Ecto neural progenitor cell (in vitro differentiated cells): ENCODE results near the gene PVRIG.
"Not testable (repeated sequence)": the region's sequence is repeated elsewhere in the genome, so short reads cannot be mapped to it uniquely, and the experiment has no call there.

Source experiments
- DNase-seq: peaks from one replicate; pipeline ENCODE4 v3.0.0-alpha.2; 2018; ENCODE audit warnings: low spot score

Gene PVRIG

DNA sequence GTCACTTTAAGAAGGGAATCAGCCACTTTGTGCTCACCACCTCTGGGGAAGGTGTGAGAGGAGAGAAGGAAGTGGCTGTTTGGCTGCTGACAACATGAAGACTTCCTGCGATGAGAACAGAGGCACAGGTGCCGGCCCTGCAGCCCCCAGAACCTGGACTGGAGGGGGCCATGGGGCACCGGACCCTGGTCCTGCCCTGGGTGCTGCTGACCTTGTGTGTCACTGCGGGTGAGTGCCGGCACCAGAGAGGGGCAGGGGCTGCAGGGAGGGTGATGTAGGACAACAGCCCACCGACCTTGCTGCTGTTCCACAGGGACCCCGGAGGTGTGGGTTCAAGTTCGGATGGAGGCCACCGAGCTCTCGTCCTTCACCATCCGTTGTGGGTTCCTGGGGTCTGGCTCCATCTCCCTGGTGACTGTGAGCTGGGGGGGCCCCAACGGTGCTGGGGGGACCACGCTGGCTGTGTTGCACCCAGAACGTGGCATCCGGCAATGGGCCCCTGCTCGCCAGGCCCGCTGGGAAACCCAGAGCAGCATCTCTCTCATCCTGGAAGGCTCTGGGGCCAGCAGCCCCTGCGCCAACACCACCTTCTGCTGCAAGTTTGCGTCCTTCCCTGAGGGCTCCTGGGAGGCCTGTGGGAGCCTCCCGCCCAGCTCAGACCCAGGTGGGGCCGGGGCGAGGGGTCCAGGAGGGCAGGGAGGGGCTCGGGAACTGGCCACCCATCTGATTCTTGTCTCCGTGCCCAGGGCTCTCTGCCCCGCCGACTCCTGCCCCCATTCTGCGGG lies at the start of gene PVRIG:
Gene PVRIG (plus strand): TSS at position 149 of the 785 bp plus-strand sequence. CDS start 22 bp downstream, at position 171.
- DNase-seq = not testable (repeated sequence)

DNA sequence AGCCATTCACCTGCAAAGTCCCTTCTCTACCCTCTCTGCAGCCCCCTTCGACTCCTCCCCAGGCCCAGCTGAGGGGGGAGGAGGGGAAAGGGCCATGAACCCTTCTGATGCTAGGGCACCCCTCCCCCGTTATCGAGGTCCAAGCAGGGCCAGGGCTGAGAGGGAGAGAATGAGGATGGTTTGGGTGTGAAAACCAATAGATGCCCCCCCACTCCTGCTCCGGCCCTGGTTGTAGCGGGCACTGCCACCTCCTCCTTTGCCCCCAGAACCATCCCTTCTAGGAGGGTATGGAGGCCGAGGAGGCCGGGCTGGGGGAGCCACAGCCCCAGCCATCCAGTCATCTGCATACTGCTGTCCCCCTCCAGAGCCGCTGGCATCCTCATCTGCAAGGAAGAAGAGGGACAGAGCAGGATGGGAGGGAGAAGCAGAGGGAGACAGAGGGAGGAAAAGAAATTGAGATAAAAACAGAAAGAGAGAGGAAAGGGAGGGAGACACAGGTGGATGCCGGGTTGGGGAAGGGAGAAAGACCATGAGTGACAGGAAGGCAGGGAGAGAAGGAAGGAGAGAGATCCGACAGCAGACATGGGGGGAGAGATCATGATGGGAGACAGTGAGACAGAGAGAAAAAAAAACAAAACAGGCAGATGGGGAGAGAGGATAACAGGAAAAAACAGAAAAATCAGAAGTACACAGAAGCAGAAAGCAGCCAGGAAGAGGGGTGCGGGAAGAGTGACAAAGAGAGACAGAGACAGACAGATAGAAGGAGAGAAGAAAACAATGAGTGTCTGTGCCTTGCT lies 49.5 kb upstream of the PVRIG start:
- DNase-seq = no peak

DNA sequence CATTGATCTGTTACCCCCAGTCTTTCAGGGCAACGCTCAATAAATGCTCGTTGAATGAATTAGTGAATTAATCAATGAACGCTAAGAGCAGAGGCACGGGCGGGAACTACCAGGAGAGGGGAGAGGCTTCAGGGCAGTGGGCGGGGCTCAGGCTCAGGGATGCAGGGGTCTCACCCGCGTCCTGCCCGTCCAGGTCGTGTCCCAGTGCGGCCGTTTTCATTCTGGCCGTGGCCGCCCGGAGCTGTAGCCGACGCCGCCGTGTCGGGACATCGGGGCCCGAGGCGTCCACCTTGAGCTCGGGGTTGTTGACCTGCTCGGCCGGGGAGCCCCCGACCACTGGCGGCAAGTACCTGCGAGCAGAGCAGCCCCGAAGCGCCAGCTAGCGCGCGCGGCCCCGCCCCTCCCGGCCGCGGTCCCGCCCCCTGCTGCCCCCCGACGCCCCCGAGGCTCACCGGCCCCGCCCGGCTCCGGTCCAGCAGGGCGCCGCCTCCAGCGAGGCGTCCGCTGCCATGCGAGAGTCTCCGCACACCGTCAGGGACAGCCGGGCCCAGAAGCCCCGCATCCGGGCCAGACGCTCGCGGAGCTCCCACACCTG lies 48.6 kb upstream of the PVRIG start:
- peak; percentile 68 for DNase-seq

DNA sequence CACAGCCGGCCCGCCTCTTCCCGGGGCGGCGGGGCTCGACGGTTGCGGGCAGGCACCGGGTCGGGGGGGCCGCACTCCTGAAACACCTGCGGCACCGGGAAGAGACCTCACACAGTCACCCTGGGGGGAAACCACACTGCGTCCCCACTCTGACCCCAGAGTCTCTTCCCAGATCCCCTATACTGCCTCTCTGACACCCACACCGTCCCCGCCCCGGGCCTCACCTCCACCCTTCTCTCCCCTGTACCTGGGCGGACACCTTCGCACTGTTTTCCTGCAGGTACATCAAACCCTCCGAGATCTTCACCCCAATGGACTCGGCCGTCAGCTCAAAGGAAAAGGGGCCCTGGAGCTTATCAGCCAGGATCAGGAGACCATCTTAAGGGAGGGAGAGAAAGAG lies 47.9 kb upstream of the PVRIG start:
- DNase-seq = no peak

DNA sequence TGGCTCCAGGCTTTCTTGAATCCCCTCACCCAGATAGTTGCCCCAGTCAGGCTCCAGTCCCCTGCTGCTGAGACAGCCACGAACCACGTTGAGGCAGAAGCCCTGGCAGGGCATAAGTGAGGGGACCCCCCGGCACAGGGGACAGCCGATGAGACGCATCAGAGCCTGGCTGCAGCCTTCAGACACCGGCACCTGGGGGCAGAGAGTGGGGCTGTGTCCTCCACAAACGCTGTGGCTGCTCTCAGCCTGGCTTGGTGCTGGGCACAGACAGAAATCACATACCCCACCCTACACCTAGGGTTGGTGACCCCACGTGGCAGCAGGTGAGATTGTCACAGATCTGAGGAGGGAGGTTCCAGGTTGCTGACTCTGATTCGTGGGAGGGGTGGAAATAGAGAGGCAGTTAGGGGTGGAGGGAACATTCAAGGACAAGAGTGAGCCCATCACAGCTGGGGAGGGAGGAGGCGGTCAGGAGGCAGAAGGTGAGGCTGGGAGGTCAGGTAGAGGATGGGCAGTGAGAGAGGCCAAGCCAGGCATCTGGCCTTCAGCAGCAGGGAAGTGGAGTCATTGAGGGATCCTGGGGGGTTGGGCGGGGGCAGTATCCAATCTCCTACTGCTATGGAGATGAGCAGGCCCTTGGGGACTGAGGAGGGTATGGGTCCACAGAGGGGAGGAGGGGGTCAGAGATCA lies 45.8 kb upstream of the PVRIG start:
- no peak for DNase-seq

DNA sequence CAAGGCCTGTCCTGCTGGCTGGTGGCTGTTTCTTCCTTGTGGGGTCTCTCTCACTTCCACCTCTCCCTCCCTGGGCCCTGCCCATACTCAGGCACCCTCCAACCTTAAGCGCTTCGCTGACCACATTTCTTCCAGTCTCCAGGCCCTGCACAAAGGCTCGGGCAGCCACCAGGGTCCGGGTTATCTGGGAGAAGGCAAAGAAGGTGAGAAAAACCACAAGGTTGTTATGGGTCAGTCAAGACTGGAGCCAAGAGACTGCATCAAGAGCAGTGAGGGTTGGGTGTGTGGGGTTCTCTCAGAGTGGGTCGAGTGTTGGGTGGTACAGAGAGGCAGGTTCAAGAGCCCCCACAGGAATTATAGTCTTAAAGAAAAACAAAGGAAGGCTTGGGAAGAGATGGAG lies 45.2 kb upstream of the PVRIG start:
- no peak for DNase-seq

DNA sequence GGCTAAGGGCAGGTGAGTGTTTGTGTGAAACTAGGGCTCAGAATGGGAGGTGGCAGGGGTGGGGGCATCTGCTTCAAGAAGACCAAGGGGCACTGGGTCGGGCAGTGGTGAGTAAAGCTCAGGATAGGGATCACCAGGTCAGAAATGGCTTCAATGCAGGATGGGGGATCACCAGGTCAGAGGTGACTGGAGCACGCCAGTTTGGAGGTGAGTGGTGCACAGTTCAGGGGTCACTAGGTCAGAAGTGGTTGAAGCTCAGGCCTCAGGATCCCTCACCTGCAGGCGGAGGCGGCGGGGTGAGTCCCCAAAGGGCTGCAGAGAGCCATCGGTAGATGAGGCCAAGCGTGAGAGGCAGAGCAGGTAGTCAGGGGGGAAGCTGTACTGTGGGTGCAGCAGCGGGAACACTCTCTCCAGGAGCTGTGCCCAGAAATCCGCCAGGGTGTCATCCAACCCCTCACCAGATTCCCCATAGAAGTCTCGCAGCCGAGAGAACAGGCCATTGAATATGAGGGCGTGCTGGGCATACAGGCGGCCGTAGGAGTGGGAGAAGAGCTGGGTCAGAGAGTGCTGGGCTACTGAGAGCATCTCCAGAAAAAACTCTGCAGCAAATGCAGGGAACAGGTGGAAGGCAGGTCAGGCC lies 44.3 kb upstream of the PVRIG start:
- DNase-seq = no peak

DNA sequence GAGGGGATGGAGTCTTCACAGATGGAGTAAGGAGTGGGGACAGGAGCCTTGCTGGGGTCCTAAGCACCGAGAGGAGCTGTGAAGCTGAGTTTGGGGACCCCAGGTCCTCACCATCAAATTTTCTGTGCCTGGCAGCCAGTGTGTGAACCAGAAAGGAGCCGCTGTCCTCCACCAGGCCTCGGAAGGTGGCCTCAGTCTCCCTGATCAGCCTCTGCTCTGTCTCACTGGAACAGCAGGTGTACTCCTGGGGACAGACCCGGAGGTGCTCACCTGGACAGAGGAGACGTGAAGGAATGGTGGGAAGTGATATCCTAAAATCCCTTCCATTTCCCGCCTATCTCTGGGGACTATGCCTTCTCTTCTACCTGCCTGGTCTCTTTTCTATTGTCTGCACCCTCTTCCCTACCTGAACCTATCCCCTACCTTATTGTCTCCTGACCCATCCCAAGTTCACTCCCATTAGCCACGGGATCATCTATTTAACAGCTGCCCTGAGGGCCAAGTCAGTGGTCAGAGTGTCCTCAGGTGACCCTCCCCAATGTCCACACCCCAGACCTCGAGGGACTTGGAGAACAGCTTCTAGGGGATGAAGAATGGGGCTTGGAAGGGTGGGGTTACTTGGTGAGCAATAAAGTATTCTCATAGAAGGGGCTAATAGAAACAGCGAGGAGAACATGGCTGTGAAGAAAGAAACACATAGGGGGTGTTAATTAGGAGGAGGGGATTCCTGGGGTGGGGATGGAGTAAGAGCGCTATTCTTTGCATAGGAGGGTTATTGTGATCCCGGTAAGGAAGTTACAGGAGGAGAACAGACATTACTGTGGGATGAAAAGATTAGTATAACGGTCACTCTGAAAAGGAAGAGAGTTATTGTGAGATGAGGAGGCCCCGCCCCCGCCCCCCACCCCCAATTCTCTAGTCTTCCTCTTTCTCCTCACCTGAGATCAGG lies 43.4 kb upstream of the PVRIG start:
- no peak for DNase-seq

DNA sequence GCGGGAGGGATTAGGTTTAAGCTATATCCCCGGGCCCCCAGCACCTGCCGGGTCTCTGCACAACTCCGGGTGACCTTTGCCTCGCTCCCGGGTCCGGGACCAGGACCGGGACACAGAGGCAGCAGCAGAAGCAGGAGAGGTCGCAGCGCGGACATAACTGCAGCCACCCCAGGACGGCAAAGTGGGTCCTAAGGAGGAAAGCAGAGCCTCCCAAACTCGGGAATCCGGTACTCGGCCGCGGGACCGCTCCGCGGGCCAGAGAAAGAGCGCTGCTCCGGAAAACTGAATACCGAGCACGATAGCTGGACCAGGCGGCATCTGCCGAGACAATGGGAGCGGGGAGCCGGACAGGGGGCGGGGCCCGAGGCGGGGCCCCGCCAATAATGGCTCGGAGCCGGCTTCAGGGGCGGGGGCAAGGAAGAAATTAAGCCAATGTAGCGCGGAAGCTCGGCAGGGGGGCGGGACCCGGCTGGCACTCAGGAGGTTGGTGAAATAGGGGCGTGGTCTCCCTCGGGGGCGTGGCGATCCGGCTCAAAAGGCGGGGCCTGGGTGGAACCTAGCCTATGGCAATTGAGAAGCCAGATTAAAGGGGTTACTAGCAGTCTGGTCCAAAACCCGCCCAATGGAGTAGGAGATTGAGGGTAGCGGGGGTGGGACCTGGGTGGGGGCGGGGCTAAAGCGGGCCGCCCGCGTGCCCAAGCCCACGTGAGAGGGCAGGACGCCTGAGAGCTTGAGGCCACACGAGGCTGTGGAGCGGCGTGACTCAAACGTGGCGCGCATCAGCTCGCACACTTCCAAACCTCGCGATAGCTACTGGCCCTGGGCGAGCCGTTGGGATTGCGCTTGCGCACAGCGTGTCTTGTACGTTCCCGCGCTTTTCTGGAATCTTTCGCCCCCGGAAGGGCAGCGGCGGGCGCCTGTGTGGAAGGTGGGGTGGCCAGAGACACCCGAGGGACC lies 42.4 kb upstream of the PVRIG start, which contains the start of the genes GPC2 and STAG3:
Gene GPC2 (minus strand): TSS at position 337 of the 957 bp plus-strand sequence. CDS start 182 bp downstream, at position 155.
Gene STAG3 (plus strand): TSS at position 874 of the 957 bp plus-strand sequence. CDS start 2,639 bp downstream, outside the sequence.
- peak; percentile 99 for DNase-seq

DNA sequence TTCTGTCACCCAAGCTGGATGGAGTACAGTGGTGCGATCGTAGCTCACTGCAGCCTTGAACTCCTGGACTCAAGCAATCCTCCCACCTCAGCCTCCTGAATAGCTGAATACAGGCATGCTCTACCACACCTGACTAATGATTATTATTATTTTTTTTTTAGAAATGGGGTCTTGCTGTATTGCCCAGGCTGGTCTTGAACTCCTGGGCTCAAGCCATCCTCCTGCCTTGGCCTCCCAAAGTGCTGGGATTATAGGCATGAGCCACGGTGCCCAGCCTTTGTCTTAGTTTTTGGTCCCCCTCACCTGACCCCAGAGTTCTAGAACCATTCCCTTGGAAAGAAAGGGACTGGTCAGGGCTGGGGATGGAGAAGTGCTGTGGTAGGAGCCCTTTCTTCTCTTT lies 39.7 kb upstream of the PVRIG start:
- DNase-seq = not testable (repeated sequence)

DNA sequence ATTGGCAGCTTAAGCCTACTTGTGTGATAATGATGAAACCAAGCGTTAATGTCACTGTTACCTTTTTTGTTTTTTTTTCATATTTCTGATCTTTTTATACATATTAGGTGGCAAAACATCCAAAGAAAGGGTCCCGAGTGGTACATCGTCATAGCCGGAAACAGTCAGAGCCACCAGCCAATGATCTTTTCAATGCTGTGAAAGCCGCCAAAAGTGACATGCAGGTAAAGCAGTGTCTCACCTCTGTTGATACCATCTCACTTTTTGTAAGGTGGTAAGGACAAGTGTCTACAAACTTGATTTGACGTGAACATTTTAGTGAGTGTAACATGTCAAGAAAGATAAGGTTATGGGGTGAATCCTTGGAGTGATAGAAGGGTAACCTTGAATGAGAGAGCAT lies 37.1 kb upstream of the PVRIG start:
- DNase-seq = not testable (repeated sequence)

DNA sequence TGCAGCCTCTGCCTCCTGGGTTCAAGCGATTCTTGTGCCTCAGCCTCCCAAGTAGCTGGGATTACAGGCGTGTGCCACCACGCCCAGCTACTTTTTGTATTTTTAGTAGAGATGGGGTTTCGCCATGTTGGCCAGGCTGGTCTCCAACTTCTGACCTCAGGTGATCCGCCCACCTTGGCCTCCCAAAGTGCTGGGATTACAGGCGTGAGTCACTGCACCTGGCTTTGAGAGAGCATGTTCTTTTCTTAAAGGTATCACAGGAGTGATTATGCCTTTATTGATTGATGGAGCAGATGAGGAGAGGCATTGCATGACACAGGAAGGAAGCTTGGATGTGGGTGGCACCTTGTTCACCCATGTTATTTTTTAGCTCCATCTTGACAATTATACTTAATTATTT lies 36.7 kb upstream of the PVRIG start:
- DNase-seq = not testable (repeated sequence)

DNA sequence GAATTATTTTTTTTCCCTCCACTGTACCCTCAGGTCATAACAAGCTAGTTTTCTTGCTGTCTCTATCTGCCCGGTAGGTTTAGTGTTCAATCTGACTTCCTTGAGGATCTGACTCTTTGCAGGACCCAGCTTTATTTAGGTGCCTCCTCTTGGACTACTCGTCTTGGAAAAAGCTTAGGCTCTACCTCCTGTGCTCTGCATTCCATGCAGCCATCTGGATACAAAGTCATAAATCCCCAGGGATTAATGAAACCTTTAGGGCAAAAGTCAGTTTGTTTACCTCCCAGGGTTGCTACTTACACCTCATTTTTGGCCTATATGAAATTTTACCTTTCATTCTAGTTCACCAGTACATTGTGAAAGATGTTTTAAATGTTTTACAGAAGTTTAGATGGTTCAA lies 34.0 kb upstream of the PVRIG start:
- DNase-seq = no peak

DNA sequence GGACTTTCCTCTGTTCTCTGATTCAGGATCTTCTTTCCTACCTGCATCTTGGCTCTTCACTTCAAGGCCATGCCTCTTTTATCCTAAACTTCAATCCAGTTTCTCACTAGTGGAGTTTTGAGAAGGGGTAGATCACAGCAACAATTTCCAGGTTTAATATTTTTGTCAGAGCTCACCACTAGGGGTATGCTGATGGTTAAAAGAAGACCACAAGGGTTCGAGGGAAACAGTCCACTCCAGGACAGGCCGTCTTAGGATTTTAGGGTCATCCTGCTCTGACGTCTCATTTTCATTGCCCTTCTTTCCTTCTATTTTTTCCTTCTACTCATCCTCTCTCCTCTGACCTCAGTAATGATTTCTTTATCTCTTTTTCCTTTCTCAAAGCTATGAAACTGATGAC lies 30.7 kb upstream of the PVRIG start:
- no peak for DNase-seq

DNA sequence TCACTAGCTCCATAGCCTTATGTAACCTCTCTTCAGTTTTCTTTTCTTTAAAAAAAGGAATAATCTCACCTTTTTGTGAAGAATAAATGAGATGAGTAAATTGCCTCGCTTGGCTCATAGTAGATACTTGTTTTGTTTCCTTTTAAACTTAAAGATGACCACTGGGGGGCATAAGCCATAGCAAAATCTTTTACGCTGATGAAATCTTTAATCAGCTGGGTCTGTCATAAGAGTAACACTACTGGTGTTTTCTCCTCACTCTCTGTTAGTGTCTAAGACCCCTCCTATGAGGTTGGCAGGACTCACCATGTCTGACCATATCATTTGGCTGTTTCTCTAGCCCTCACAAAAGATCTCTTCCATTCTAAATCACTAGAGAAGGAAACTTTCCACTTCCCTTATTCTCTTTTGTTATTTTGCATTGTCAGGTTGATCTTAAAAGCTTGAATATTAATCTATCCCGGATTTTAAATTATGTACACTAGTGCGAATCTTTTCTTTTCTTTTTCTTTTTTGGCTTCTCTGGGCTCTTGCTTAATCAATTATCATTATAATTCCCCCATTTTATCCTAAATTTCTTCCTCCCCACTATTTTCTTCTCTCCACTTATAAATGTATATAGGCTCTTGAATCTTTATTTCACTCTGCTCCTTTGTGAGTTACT lies 29.6 kb upstream of the PVRIG start:
- no peak for DNase-seq

DNA sequence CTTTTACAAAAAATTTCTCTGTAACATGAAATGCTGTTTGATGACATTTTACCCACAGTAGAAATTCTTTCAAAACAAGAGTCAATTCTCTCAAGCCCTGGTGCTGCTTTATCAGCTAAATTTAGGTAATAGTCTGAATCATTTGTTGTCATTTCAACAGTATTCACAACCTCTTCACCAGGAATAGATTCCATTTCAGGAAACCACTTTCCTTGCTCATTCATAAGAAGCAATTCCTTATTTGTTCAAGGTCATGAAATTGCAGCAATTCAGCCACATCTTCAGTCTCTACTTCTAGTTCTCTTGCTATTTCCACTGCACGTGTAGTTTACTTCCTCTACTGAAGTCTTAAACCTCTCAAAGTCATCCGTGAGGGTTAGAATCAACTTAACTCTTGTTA lies 28.0 kb upstream of the PVRIG start:
- DNase-seq = no peak

DNA sequence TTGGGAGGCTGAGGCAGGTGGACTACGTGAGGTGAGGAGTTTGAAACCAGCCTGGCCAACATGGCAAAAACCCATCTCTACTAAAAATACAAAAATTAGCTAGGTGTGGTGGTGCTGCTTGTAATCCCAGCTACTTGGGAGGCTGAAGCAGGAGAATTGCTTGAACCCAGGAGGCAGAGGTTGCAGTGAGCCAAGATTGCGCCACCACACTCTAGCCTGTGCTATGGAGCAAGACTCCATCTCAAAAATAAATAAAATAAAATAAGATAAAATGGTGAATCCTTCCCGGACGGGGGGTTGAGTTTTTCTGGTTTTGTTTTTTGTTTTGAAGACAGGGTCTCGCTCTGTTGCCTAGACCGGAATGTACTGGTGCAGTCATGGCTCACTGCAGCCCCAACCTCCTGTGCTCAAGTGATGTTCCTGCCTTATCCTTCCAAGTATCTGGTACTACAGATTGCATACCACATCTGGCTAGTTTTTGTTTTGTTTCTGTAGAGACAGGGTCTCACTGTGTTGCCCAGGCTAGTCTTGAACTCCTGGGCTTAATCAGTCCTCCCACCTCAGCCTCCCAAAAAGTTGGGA lies 27.4 kb upstream of the PVRIG start:
- not testable (repeated sequence) for DNase-seq

DNA sequence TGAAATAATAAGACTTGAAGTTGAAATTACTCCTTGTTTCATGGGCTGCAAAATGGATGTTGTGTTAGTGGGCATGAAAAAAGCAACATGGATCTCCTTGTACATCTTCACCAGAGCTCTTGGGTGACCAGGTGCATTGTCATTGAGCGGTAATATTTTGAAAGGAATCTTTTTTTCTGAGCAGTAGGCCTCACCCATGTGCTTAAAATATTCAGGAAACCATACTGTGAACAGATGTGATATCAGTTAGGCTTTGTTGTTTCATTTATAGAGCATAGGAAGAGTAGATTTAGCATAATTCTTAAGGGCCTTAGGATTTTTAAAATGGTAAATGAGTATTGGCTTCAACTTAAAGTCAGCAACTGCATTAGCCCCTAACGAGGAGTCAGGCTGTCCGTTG lies 26.8 kb upstream of the PVRIG start:
- no peak for DNase-seq
